ENCODE data around the gene MRPL49. TPM values are rescaled to one million over a fixed set of nuclear protein-coding genes. Genes with fewer than 3 reads are reported as not detected.

Gene MRPL49
- total RNA-seq, 1 experiment from 2014 or later: 55.9 TPM

- Mint-ChIP-seq H3K9me3 (no peaks in the 10 kb centered on the region), H3K27me3 (ENCODE audit: low read depth) (no peaks in the 10 kb centered on the region), H3K4me3 (peak overlapping the region; percentile 91), H3K27ac (peak overlapping the region; percentile 52), H3K36me3 (peaks cover 3% of the 10 kb centered on the region), H3K4me1 (peaks cover 20% of the 10 kb centered on the region)
- ChIA-PET POLR2A (interaction anchor here (0.6 to 2.2 kb wide), 5 partner anchors 9 to 1719 kb away, joined by 3 to 19 read pairs (median 9); partner anchors contain the start of genes CAPN1, FAU, MRPL49 and VPS51), CTCF (interaction anchor here (0.8 to 4.8 kb wide), 14 partner anchors 7 to 309 kb away, joined by 3 to 104 read pairs (median 9); partner anchors contain the start of genes ARL2, CAPN1, FAU and MRPL49)
- DNase-seq (ENCODE audit: low spot score): no peak
- ATAC-seq: no peak
- TF ChIP-seq NR1H2 (CRISPR knock-in tag; IDR thresholded peaks at IDR 0.05): no peak
- TF ChIP-seq ZNF281 (CRISPR knock-in tag; IDR thresholded peaks at IDR 0.05): no peak
- no peak for TF ChIP-seq ETV6 (CRISPR knock-in tag; IDR thresholded peaks at IDR 0.05)
- TF ChIP-seq FOXK1 (CRISPR knock-in tag; IDR thresholded peaks at IDR 0.05): no peak
Measured at GRCh38 chr11:65113361-65113756, 8.8 kb upstream of the MRPL49 start.

GRCh38 chr11:65113839-65114238 lies 8.3 kb upstream of the MRPL49 start:
- Mint-ChIP-seq H3K27me3 (ENCODE audit: low read depth) (no peaks in the 10 kb centered on the region), H3K4me1 (peaks cover 20% of the 10 kb centered on the region), H3K4me3 (peak overlapping the region; percentile 91), H3K27ac (peak overlapping the region; percentile 52), H3K36me3 (peaks cover 7% of the 10 kb centered on the region), H3K9me3 (no peaks in the 10 kb centered on the region)
- ChIA-PET POLR2A (no interaction called here), CTCF (interaction anchor here (1.3 to 4.8 kb wide), 9 partner anchors 7 to 310 kb away, joined by 3 to 56 read pairs (median 11); partner anchors contain the start of genes ARL2, CAPN1, FAU and MRPL49)
- no peak for TF ChIP-seq CBFB (CRISPR knock-in tag; IDR thresholded peaks at IDR 0.05; ENCODE audit: low read depth)
- TF ChIP-seq MYBL2 (CRISPR knock-in tag; IDR thresholded peaks at IDR 0.05): no peak
- no peak for TF ChIP-seq PRDM15 (CRISPR knock-in tag; IDR thresholded peaks at IDR 0.05)
- no peak for TF ChIP-seq NFYB (CRISPR knock-in tag; conservative IDR thresholded peaks at IDR 0.05; ENCODE audit: low read depth)
- TF ChIP-seq STAT6 (CRISPR knock-in tag; conservative IDR thresholded peaks at IDR 0.05; ENCODE audit: low read depth): no peak
- no peak for TF ChIP-seq MAX (CRISPR knock-in tag; IDR thresholded peaks at IDR 0.05)
- no peak for TF ChIP-seq NFATC4 (CRISPR knock-in tag; IDR thresholded peaks at IDR 0.05)
- TF ChIP-seq SOX15 (CRISPR knock-in tag; IDR thresholded peaks at IDR 0.05): no peak
- TF ChIP-seq FOXP4 (CRISPR knock-in tag; IDR thresholded peaks at IDR 0.05): no peak
- no peak for TF ChIP-seq CREM (CRISPR knock-in tag; IDR thresholded peaks at IDR 0.05)
- no peak for TF ChIP-seq SMAD4 (CRISPR knock-in tag; IDR thresholded peaks at IDR 0.05)
- no peak for TF ChIP-seq FOXK1 (CRISPR knock-in tag; IDR thresholded peaks at IDR 0.05)
- TF ChIP-seq FOXJ3 (CRISPR knock-in tag; IDR thresholded peaks at IDR 0.05; ENCODE audit: borderline replicate concordance): no peak
- no peak for TF ChIP-seq ZNF219 (CRISPR knock-in tag; IDR thresholded peaks at IDR 0.05; ENCODE audit: borderline replicate concordance)
- TF ChIP-seq SP1 (CRISPR knock-in tag; conservative IDR thresholded peaks at IDR 0.05): no peak
- TF ChIP-seq ETV6 (CRISPR knock-in tag; IDR thresholded peaks at IDR 0.05): no peak
- no peak for TF ChIP-seq ESRRA (CRISPR knock-in tag; IDR thresholded peaks at IDR 0.05; ENCODE audit: borderline replicate concordance)
- TF ChIP-seq JAZF1 (CRISPR knock-in tag; IDR thresholded peaks at IDR 0.05): no peak
- DNase-seq (ENCODE audit: low spot score) (no peak), ATAC-seq (no peak)

Data from WTC11 (cell line).